Panc1 (cell line): ENCODE measurements around the gene SERGEF. TPM values are rescaled to one million over a fixed set of nuclear protein-coding genes. Genes with fewer than 3 reads are reported as not detected.

ENCODE experiments used
- ATAC-seq: fragments of 200-7000 bp; cut with Tn5 transposase; 2 replicates; pipeline ENCODE4 v1.9.1; 2020; ENCODE audit warnings: mild to moderate bottlenecking, moderate library complexity
- BruUV-seq: library from RNA; stranded (reverse); fragments of 400-500 nt; replicated peaks from 2 replicates; lab custom pipeline; 2021; lab: Mats Ljungman, UMichigan
- CTCF ChIA-PET: fragments of 300-600 bp; sonication (Branson Sonifier 250); formaldehyde crosslinking; loops from one replicate; lab custom pipeline; 2022; ENCODE audit warnings: antibody characterized with exemption; lab: Charles Lee
- POLR2A ChIA-PET: fragments of 300-600 bp; sonication (Branson Sonifier 250); formaldehyde crosslinking; loops from one replicate; lab custom pipeline; 2022; ENCODE audit warnings: antibody characterized with exemption; lab: Charles Lee
- DNase-seq: peaks from one replicate; pipeline ENCODE4 v3.0.0-alpha.2; 2010; ENCODE audit warnings: low read depth, low spot score
- H3K27ac ChIP-seq: 2 replicates; pipeline ENCODE4 v1.5.1; 2011; ENCODE audit warnings: mild to moderate bottlenecking, low read length, inconsistent platforms
- H3K27me3 ChIP-seq: fragments of 200-500 bp; sonication (Bioruptor generic); 2 replicates; pipeline ENCODE4 v1.6.0; 2014; ENCODE audit warnings: low read length, inconsistent platforms; ENCODE audit not compliant: control insufficient read depth, insufficient read depth
- H3K36me3 ChIP-seq: fragments of 200-500 bp; sonication (Bioruptor generic); 2 replicates; pipeline ENCODE4 v1.5.1; 2014; ENCODE audit warnings: inconsistent platforms, mild to moderate bottlenecking, low read length, moderate library complexity; ENCODE audit not compliant: control insufficient read depth, insufficient read depth
- H3K4me1 ChIP-seq: 2 replicates; pipeline ENCODE4 v1.5.1; 2011; ENCODE audit warnings: inconsistent platforms, mild to moderate bottlenecking, low read length, moderate library complexity; ENCODE audit not compliant: control insufficient read depth, insufficient read depth
- H3K4me3 ChIP-seq, 2 experiments: 2 replicates each; pipeline ENCODE4 v1.5.1; 2011 to 2012; ENCODE audit warnings: low read depth in 2 of 2, low read length in 2 of 2, mild to moderate bottlenecking in 2 of 2, inconsistent platforms in 1 of 2, moderate library complexity in 1 of 2
- H3K9me3 ChIP-seq: fragments of 200-500 bp; sonication (Bioruptor generic); 2 replicates; pipeline ENCODE4 v1.5.1; 2014; ENCODE audit warnings: low read depth, mild to moderate bottlenecking, inconsistent platforms, low read length, moderate library complexity; ENCODE audit not compliant: control insufficient read depth, insufficient read depth
- POLR2AphosphoS5 ChIP-seq: IDR thresholded peaks from 2 replicates; pipeline ENCODE4 v1.6.1; 2012; ENCODE audit warnings: mild to moderate bottlenecking, low read depth, low read length, moderate library complexity
- SIN3A ChIP-seq: IDR thresholded peaks from 2 replicates; pipeline ENCODE4 v1.6.1; 2012; ENCODE audit warnings: low read depth, mild to moderate bottlenecking, low read length, moderate library complexity, borderline replicate concordance; ENCODE audit not compliant: insufficient read depth
- TCF7L2 ChIP-seq: IDR thresholded peaks from 2 replicates; pipeline ENCODE4 v1.6.1; 2011; ENCODE audit warnings: mild to moderate bottlenecking, low read depth, low read length, inconsistent platforms
- in situ Hi-C: cut with HindIII; loops from 2 replicates; pipeline ENCODE4 v1.10.0; 2016; ENCODE audit warnings: low sequenced_read_pairs, low pct_unique_long_range_greater_than_20kb
- intact Hi-C: fragments of 100-400 bp; cut with micrococcal nuclease; formaldehyde crosslinking; loops from one replicate; pipeline ENCODE4 v1.10.0; 2022; ENCODE audit not compliant: unreplicated experiment
- total RNA-seq: library from RNA; stranded (reverse); gene quantifications from one replicate; pipeline ENCODE4 v1.2.1, GENCODE V29; 2021; ENCODE audit not compliant: unreplicated experiment
- TF ChIP-seq, protein P1 (sequence below): fragments of 450-650 bp; IDR thresholded peaks from 2 replicates; pipeline ENCODE4 v1.5.1; 2017; ENCODE audit warnings: mild to moderate bottlenecking
- TF ChIP-seq, protein P2 (sequence below), 2 experiments: IDR thresholded peaks; 2 replicates each; pipeline ENCODE4 v1.6.1; 2011 to 2012; ENCODE audit warnings: low read depth in 2 of 2, control low read depth in 1 of 2, low read length in 1 of 2, mild to moderate bottlenecking in 1 of 2, moderate library complexity in 1 of 2; ENCODE audit not compliant: insufficient read depth in 1 of 2

The SERGEF gene
- total RNA-seq, 1 experiment from 2014 or later, result 35.5 TPM

DNA sequence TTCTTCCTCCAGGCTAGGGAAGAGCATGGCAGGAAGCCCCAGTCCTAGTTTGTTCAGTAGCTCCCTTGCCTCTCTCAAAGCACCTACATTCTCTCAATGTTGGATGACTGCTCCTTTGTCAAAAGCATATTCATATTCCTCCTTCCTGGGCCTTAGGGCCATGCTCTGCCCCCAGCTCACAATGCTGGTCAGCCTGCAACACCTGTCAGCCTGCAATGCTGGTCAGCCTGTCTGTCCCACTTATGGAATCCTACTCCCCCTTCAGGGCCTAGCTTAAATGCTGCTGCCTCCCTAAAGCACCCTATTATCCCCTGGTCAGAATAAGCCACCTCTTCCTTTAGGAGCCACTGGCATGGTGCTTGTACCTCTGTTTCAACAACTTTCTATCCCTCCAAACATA, 45.2 kb downstream of the SERGEF start:
- intact Hi-C loops, result no loop called here
- ATAC-seq, result no peak

DNA sequence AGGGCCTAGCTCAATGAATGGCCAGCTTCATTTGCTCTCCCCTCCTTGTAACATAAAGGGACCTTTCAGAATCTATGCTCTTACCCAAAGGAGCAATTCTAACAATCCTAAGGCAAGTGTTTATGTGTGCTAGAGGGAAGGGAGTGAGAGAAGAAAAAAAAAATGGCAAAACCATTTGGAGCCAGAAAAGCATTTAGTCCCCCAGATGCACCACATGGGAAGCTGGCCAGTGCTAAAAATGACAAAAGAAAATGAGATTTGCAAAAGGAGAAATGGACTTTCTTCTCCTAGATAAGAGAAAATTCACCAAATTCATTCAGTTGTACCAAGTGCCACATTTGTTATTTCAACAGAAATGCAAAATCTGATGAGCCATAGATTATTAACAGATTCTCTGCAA, 52.8 kb downstream of the SERGEF start:
- Histone ChIP-seq H3K4me1 (no peaks in the 10 kb centered on the region), H3K9me3 (no peaks in the 10 kb centered on the region), H3K27ac (no peak overlapping the region), H3K36me3 (no peaks in the 10 kb centered on the region), H3K27me3 (no peaks in the 10 kb centered on the region), H3K4me3 (no peak overlapping the region)
- ChIA-PET POLR2A (no interaction called here), CTCF (no interaction called here)
- in situ Hi-C loops (no loop called here), intact Hi-C loops (no loop called here)
- BruUV-seq, result no TSS peak
- no peak for DNase-seq
- ATAC-seq, result no peak
- TF ChIP-seq TCF7L2 (no peak), POLR2AphosphoS5 (no peak), SIN3A (no peak)
- TF ChIP-seq, protein P1, sequence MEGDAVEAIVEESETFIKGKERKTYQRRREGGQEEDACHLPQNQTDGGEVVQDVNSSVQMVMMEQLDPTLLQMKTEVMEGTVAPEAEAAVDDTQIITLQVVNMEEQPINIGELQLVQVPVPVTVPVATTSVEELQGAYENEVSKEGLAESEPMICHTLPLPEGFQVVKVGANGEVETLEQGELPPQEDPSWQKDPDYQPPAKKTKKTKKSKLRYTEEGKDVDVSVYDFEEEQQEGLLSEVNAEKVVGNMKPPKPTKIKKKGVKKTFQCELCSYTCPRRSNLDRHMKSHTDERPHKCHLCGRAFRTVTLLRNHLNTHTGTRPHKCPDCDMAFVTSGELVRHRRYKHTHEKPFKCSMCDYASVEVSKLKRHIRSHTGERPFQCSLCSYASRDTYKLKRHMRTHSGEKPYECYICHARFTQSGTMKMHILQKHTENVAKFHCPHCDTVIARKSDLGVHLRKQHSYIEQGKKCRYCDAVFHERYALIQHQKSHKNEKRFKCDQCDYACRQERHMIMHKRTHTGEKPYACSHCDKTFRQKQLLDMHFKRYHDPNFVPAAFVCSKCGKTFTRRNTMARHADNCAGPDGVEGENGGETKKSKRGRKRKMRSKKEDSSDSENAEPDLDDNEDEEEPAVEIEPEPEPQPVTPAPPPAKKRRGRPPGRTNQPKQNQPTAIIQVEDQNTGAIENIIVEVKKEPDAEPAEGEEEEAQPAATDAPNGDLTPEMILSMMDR, result no peak
- TF ChIP-seq, protein P2, sequence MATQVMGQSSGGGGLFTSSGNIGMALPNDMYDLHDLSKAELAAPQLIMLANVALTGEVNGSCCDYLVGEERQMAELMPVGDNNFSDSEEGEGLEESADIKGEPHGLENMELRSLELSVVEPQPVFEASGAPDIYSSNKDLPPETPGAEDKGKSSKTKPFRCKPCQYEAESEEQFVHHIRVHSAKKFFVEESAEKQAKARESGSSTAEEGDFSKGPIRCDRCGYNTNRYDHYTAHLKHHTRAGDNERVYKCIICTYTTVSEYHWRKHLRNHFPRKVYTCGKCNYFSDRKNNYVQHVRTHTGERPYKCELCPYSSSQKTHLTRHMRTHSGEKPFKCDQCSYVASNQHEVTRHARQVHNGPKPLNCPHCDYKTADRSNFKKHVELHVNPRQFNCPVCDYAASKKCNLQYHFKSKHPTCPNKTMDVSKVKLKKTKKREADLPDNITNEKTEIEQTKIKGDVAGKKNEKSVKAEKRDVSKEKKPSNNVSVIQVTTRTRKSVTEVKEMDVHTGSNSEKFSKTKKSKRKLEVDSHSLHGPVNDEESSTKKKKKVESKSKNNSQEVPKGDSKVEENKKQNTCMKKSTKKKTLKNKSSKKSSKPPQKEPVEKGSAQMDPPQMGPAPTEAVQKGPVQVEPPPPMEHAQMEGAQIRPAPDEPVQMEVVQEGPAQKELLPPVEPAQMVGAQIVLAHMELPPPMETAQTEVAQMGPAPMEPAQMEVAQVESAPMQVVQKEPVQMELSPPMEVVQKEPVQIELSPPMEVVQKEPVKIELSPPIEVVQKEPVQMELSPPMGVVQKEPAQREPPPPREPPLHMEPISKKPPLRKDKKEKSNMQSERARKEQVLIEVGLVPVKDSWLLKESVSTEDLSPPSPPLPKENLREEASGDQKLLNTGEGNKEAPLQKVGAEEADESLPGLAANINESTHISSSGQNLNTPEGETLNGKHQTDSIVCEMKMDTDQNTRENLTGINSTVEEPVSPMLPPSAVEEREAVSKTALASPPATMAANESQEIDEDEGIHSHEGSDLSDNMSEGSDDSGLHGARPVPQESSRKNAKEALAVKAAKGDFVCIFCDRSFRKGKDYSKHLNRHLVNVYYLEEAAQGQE (IDR thresholded peaks at IDR 0.05; ENCODE audit: insufficient read depth in 1 of 2, low read depth in 2 of 2, low read length in 1 of 2), result no peak

More for the DNA sequence above, 45.2 kb downstream of the SERGEF start:
- BruUV-seq, result no TSS peak
- no peak for DNase-seq
- Histone ChIP-seq H3K9me3 (no peaks in the 10 kb centered on the region), H3K4me3 (no peak overlapping the region), H3K27me3 (no peaks in the 10 kb centered on the region), H3K36me3 (no peaks in the 10 kb centered on the region), H3K4me1 (no peaks in the 10 kb centered on the region), H3K27ac (no peak overlapping the region)
- in situ Hi-C loops, result no loop called here
- ChIA-PET POLR2A (no interaction called here), CTCF (interaction anchor here (0.6 kb wide), 1 partner anchor 64 kb away, joined by 8 read pairs; no protein-coding TSS in a partner anchor)
- TF ChIP-seq, protein P1, result no peak
- no peak for TF ChIP-seq SIN3A
- TF ChIP-seq TCF7L2, result no peak
- no peak for TF ChIP-seq POLR2AphosphoS5
- TF ChIP-seq, protein P2 (IDR thresholded peaks at IDR 0.05; ENCODE audit: insufficient read depth in 1 of 2, low read depth in 2 of 2, low read length in 1 of 2), result no peak
